ENCODE measurements around the gene TERT.

TERT gene

GRCh38 chr5:1215320-1216096, 79.4 kb downstream of the TERT start:
- DNase-seq, result no peak

GRCh38 chr5:1214936-1215220, 80.0 kb downstream of the TERT start:
- no peak for DNase-seq

GRCh38 chr5:1214163-1214935, 80.5 kb downstream of the TERT start:
- no peak for DNase-seq

- no peak for DNase-seq
These were observed 81.2 kb downstream of the TERT start for GRCh38 chr5:1213508-1214162.

- DNase-seq, result no peak
These were observed 82.0 kb downstream of the TERT start for GRCh38 chr5:1212881-1213280.

- no peak for DNase-seq
These were observed 82.6 kb downstream of the TERT start for GRCh38 chr5:1212271-1212670.

GRCh38 chr5:1211701-1212100, 83.2 kb downstream of the TERT start:
- no peak for DNase-seq

- no peak for DNase-seq
These were observed 84.0 kb downstream of the TERT start for GRCh38 chr5:1210832-1211251.

- DNase-seq, result no peak
These were observed 84.7 kb downstream of the TERT start for GRCh38 chr5:1209896-1210776.

GRCh38 chr5:1209489-1209852, 85.4 kb downstream of the TERT start:
- DNase-seq, result no peak

GRCh38 chr5:1208743-1209488, 86.0 kb downstream of the TERT start:
- DNase-seq, result peak; percentile 52

- no peak for DNase-seq
These were observed 86.6 kb downstream of the TERT start for GRCh38 chr5:1208221-1208742.

GRCh38 chr5:1207555-1207954, 87.3 kb downstream of the TERT start:
- DNase-seq, result no peak

GRCh38 chr5:1206521-1207412, 88.1 kb downstream of the TERT start:
- no peak for DNase-seq

GRCh38 chr5:1205255-1206180, 89.3 kb downstream of the TERT start:
- DNase-seq, result no peak

- no peak for DNase-seq
These were observed 90.1 kb downstream of the TERT start for GRCh38 chr5:1204693-1205242.

- DNase-seq, result no peak
These were observed 90.7 kb downstream of the TERT start for GRCh38 chr5:1203968-1204692.

- DNase-seq, result no peak
These were observed 91.4 kb downstream of the TERT start for GRCh38 chr5:1203311-1203967.
